HG02759 (cell line): ENCODE results near the gene TMEM39A.

Experiments
- ATAC-seq: cut with Tn5 transposase; IDR thresholded peaks from one replicate; pipeline ENCODE4 v1.9.1; 2021; ENCODE audit warnings: mild to moderate bottlenecking, moderate library complexity; ENCODE audit not compliant: unreplicated experiment

Gene TMEM39A, protein sequence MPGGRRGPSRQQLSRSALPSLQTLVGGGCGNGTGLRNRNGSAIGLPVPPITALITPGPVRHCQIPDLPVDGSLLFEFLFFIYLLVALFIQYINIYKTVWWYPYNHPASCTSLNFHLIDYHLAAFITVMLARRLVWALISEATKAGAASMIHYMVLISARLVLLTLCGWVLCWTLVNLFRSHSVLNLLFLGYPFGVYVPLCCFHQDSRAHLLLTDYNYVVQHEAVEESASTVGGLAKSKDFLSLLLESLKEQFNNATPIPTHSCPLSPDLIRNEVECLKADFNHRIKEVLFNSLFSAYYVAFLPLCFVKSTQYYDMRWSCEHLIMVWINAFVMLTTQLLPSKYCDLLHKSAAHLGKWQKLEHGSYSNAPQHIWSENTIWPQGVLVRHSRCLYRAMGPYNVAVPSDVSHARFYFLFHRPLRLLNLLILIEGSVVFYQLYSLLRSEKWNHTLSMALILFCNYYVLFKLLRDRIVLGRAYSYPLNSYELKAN

DNA sequence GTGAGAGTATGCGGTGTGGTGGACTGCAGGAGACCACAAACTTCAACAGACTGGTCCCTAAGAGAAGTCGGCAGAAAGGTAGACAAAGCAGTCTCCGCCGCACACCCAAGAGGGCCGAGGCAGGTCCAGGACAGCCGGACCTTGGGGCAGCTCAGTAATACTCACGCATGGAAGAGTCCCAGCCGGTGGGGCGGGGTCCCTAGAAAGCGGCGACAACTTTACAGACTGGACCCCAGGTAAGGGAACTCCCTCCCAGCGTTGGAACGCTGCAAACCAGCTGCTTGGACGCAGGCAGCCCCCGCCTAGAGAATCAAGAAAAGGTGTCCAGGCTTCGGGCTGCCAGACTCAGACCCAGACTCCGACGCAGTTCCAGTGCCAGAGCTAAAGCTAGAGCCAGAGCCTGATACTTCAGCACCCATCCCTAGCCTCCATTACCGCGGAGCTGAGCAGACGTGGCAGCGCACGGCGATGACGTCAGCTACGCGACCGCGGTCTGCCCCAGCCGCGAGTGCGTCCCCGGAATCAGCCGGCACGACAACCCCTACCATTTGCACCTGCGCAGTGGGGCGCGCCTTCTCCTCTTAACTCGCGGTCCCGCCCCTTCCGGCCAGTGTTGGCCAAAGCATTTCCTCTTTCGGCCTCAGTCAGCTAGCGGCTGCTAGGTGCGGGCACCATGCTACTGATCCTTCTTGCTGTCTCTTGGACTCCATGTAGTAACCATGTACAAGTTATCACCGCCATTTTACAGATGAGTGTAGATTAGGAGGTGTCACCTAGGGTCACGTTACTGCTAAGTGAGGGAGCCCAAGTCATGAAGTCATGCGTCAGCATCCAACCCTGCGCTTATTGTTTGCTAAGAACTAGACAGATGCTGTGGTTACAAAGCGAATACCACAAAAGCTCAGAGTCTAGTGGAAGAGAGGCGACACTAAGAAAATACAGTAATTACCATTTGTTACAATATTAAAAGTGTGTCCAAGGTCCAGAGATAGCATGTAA, at the start of gene TMEM39A:
TSS of gene TMEM39A (minus strand) at position 445 of the 999 bp plus-strand sequence. CDS start 1,541 bp downstream, outside the sequence.
- peak; percentile 91 for ATAC-seq

DNA sequence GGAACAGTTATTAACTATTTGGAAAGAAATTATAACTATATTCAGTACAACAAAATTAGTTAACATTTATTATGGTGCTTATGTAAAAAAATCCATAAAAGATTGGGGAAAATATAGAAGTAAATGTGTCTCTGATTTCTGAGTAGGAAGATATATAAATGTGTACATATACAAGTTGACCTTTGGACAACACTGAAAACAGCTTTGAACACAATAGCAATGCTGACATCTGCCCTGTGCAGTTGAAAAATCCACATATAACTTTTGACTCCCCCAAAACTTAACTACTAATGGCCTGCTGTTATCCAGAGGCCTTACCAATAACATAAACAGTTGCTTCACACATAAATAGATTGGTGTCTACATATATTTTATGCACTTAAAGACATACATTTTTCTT, 47.3 kb upstream of the TMEM39A start:
- no peak for ATAC-seq

DNA sequence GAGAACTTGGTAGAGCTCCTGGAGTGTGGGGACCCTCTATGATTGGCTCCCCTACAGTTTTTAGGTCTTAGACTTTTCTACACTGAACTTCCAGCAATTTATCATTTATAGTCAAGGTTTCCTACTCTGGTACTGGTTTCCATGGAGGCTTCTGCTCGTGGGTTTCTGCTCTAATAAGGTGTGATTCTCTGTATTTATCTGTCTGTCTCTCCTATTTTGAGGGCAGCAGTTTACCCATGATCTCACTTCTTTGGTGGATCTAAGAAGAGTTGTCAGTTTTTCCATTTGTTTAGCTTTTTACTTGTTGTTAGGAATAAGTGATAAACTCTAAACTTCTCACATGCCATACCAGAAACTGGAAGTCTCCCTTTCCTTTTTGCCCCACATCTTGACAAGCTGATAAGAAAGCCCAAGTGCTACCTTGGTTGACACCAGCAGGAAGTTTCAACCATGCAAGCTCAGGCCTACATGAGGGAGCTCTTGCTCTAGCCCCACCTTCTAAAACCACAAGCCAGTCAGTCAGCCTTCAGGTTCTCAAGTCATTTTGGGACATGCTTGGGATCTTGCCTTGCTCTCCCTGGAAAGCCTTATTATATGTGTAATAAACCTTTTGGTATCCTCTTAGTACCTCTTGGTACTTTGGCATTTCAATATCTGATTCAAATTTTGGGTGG, 44.9 kb upstream of the TMEM39A start:
- ATAC-seq, result peak; percentile 76

DNA sequence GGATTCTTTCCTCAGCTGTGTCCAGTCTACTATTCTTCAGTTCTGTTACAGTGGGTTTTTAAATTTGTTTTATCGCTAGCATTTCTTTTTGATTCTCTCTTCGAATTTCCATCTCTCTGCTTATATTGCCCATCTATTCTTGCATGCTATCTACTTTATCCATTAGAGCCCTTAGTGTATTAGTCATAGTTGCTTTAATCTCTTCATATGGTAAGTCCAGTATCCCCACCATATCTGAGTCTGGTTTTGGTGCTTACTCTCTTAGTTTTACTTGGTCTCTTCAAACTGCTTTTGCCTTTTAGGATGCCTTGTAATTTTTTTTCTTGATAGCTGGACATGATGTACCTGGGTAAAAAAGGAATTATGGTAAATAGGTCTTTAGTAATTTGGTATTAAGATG, 44.0 kb upstream of the TMEM39A start:
- no peak for ATAC-seq

DNA sequence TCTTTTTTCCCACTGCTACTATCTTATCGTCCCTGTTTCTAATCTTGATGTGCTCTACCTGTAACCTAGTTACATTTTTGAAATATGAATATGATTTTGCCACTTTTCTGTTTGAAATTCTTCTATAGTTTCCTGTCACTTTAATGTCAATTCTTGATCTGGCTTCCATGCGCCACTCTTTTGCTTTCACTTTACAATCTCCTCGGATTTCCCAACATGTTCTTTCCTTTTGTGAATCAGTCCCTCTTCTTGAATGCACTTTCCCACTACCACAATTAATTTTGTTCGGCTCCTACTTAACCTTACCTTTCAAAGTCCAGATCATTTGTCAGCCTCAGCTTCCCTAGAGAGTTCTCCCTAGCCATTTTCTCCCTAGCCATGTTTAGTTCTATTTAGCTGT, 43.2 kb upstream of the TMEM39A start:
- ATAC-seq, result no peak

DNA sequence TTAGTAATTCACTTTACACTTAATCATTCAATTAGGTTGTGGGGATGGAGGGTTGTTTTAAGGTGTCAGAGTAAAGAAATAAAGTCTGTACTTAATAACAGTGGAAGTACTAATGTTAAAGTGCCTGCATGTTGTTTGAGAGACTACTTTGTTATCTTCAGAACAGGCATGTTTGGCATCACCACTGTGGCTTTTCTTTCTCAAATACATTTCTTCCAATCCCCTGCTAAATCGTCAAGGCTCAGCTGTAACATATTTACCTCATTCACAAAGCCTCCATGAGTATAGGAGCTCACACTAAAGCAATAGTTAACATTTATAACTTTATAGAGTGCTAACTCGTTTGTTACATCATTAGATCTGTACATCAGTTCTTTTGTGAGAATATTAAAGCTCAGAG, 37.5 kb upstream of the TMEM39A start:
- no peak for ATAC-seq

DNA sequence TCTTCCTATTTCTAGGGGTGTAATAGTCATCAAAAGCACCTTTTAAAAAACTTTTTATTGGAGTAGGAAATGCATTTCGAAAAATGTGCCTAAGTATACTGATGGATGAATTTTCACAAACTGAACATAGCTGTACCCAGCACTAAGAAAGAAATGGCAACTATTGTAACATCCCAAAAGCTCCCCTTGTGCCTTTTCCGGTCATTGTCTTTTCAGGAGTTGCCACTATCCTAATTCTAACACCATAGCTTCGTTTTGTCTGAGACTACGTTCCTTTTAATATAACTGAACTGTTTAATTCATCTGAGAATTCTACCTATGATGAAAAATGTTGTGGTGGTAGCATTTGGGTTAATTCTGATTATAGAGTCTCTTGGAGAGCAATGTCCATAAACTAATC, 36.9 kb upstream of the TMEM39A start:
- ATAC-seq, result no peak

DNA sequence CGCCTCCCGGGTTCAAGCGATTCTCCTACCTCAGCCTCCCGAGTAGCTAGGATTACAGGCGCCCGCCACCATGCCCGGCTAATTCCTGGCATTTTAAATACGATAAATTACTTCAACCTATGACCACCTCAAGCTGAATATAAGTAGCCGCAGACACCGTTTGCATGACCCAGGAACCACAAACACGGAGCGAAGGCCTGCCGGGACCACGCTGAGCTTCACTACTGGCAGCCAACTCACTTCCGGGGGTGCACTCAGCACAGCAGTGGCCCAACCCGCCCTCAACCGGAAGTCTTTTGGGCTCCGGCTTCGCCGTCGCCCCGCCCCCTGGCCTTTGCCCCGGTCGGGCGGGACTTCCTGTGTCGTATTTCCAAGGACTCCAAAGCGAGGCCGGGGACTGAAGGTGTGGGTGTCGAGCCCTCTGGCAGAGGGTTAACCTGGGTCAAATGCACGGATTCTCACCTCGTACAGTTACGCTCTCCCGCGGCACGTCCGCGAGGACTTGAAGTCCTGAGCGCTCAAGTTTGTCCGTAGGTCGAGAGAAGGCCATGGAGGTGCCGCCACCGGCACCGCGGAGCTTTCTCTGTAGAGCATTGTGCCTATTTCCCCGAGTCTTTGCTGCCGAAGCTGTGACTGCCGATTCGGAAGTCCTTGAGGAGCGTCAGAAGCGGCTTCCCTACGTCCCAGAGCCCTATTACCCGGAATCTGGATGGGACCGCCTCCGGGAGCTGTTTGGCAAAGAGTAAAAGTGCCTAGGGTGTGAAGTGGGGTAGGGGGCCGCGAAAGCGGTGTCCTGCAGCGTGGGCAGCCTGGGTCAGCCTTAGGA, 35.0 kb upstream of the TMEM39A start, which contains the start of gene TIMMDC1:
TSS of gene TIMMDC1 (plus strand) at position 362 of the 826 bp plus-strand sequence. CDS start at position 549, 187 bp downstream.
- ATAC-seq, result peak; percentile 99

DNA sequence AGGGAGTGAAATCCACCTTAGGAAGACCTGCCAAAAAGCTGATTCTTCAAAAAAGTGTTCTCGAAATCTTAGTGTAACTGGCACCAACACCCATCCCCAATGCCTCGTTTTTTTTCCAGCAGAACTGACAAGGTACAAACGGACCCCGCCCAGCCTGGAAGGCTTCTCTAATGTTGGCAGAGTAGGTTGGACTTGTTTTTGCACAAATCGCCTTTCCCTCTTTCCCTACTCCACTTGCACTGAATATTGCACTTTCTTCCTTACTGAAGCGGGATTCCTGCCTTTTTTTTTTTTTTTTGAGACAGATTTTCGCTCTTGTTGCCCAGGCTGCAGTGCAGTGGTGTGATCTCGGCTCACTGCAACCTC, 34.4 kb upstream of the TMEM39A start:
- peak; percentile 28 for ATAC-seq

DNA sequence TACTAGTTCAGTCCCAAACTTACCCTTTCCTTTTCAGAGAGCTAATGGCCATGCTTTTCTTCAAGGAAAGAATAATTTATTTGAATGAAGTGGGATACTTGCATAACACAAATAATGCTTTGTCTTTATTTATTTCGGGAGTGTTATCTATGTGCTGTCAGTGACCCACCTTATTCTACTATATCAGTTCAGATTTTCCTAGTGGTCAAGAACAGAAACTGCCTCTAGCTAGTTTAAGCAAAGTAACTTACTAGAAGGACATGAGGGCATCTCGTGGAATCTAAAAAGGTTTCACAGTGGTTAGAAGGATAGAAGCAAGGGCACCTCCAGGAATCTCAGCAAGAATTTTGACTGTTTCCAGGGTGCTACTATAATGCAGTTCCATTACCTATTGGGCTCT, 31.2 kb upstream of the TMEM39A start:
- ATAC-seq, result no peak

DNA sequence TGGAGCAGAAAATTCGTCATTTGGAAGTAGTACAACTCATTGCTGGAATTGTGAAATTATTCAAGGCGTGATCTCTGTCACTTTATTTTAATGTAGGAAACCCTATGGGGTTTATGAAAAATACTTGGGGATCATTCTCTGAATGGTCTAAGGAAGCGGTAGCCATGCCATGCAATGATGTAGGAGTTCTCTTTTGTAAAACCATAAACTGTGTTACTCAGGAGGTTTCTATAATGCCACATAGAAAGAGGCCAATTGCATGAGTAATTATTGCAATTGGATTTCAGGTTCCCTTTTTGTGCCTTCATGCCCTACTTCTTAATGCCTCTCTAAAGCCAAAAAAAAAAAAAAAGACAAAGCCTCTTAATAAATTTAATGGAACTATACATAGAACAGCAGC, 29.4 kb upstream of the TMEM39A start:
- no peak for ATAC-seq

DNA sequence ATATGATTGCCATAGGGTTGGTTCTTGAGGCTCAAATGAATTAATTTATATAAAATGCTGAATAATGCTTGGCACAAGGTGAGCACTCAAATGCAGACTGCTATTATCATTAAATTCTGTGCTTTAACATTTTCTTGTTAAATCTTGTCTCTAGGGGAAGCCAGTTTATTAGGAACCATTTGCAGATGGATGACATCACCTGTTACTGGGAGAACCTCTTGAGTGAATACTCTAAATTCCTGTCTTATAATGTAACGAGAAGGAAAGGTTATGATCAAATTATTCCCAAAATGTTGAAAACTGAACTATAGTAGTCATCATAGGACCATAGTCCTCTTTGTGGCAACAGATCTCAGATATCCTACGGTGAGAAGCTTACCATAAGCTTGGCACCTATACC, 28.7 kb upstream of the TMEM39A start:
- ATAC-seq, result no peak

DNA sequence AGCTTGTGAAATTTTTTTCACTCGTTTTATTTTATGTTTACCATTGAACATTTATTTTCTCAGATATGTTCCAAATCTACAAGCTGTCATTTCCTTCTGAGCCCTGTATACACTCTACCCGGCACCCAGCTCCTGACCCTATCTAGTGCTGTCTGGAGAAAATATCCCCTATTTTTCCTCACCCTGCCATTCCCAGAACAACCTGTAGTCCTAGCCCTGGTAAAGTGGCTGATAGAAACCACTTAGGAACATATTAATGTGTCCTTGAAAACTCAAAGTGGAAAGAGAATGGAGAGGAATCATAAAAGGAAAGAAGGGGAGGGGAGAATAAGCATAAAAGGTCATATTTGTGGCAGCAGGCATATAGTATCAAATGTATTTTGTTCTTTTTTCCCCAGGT, 26.7 kb upstream of the TMEM39A start:
- ATAC-seq, result no peak

DNA sequence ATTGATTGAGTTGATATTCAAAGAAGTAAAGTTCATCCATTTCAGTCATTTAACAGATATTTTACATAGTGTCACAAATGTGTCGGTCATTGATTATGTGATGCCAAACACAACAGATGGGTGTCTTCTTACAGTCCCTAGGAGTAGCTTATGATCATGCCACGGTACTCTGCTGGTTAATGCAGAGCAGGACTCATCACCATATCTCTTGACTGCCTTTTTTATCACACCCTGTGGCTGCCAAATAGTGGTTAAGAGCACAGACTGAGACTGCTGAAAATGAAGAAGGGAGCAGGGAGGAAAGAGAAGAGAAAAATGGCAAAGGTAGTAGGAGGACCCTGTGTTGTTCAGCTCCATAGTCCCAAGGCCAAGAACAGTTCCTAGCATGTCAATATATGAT, 22.1 kb upstream of the TMEM39A start:
- ATAC-seq, result no peak

DNA sequence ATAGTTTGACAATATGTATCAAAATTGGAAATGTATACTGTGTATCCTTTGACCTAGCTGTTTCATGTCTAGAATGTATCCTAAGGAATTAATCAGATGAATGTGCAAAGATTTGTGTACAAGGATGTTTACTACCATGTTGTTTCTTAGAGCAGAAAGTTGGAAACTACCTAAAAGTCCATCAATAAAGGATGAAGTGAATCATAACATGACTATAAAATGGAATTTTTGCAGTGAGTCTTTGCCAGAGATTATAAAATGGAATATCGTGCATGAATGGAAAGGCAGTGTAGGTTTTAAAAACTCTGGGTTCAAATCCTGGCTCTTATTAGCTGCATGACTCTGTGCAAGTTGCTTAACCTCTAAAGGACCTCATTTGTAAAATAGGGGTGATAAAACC, 19.7 kb upstream of the TMEM39A start:
- no peak for ATAC-seq

DNA sequence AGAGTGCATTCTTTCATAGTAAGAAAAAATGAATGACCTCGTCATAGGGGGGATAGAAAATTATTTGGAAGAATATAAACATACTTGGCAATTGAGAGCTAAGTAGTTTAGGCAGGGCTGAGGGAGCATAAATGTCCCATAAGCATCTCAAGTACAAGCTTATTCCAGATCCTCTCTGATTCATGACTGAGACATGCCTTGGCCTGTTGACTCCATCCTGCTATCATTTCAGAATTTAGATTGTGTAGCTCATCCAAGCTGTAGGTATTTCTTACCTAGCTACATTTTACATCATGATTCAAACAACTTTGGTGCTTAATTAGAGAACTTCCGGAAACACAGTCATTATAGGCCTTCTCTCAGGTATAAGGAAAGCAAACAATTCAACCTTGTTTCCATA, 17.7 kb upstream of the TMEM39A start:
- ATAC-seq, result no peak

DNA sequence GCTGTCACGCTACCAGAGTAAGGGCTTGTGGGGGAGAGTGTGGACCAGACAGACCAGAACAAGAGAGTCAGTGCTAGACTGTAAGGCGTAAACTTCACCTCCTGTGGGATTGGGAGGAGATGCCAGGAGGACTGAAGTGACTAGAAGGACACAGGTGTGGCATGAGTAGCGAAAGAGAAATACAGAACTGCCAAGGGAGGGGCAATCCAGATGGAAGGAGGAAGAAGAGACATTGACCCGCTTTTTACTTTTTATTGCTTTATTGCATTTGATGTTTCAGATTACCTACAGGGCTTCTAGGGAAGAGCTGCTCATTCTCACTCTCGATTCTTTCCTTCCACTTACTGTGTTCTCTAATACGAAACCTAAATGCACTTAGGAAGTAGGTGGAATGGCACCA, 7.5 kb upstream of the TMEM39A start:
- ATAC-seq, result no peak

DNA sequence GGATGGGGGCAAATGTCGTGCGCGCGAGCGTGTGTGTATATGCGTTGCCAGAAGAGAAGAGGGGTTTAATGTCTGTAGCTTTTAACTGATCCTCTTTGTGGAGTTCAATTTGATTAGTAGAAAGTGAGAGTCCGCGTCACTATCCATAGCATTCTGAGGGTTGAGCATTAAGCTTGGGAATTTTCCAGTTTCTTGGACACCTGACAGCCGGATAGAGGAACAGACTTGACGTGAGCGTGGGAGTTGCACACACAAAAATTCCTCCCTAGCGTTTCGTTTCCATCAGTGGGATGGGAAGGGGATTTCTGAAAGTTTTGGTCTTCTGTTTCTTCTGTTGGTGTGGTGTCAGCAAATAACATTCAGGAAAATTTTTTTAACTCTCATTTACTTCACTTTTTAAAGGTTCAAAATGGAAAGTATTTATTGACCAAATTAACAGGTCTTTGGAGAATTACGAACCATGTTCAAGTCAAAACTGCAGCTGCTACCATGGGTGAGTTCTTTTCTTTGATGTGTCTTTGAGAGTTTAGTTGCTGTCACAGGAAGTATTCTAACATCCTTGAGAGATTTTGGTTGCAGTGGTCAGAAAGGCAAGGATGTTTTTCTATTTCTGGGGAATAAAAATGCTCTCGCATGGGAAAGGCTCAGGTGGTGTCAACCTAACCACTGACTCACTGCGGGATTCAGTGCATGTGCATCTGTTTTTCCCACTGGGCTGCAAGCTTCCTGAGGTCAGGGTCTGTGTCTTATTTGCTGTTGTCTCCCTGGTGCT, 6.2 kb upstream of the TMEM39A start:
- no peak for ATAC-seq

DNA sequence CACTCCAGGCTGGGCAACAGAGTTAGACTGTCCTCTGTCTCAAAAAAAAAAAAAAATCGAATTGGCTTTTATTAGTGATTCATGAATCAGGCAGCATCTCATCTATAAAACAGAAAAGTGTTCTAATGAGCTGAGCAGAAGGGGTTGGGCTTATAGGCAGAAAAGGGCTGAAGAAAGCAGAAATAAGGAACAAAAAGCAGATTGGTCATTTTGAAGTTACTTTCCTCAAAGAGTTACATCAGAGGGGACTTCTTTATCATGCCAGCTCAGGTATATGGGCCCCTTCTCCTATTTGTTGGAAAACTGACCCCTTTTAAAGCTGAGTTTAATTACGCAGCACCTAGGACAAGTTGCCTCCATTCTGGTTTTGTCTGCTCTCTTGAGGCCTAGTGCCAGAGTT, 4.6 kb upstream of the TMEM39A start:
- ATAC-seq, result no peak
